K562 (cell line): ENCODE measurements around the gene ZFYVE28. TPM values are rescaled to one million over a fixed set of nuclear protein-coding genes. Genes with fewer than 3 reads are reported as not detected.

Experiments
- ATAC-seq: fragments of 200-7000 bp; cut with Tn5 transposase; 3 replicates; pipeline ENCODE4 v1.9.1; 2020; ENCODE audit warnings: moderate library complexity
- BruUV-seq: library from RNA; stranded (reverse); fragments of 400-500 nt; replicated peaks from 2 replicates; lab custom pipeline; 2021; lab: Mats Ljungman, UMichigan
- CTCF ChIA-PET: fragments of 300-600 bp; formaldehyde crosslinking; extraction: SDS; loops from one replicate; lab custom pipeline; 2021; ENCODE audit warnings: low intra/inter-chr PET ratio; lab: Yijun Ruan, JAX
- POLR2A ChIA-PET: fragments of 300-600, 350-650 bp; sonication (Branson Sonifier 250); formaldehyde crosslinking; extraction: SDS; loops from one replicate; lab custom pipeline; 2021; ENCODE audit warnings: antibody characterized with exemption, inconsistent platforms; lab: Yijun Ruan, JAX
- DNase-seq, 4 experiments: peaks; one replicate each; pipeline versions ENCODE4 v3.0.0 to v3.0.0-alpha.2; 2011 to 2018; ENCODE audit warnings: low spot score in 3 of 4, mixed read lengths in 3 of 4; ENCODE audit errors: extremely low read depth in 1 of 4
- FAIRE-seq: peaks from 2 replicates; lab custom pipeline; 2011; peaks lifted over from hg19 to GRCh38; lab: Jason Lieb, UNC
- H2AFZ ChIP-seq: 2 replicates; pipeline ENCODE4 v1.6.0; 2011; ENCODE audit warnings: low read depth, low read length, control low read depth, inconsistent platforms
- H3K27ac ChIP-seq: fragments of 200-600 bp; 3 replicates; pipeline ENCODE4 v1.8.0; 2011; ENCODE audit warnings: low read depth, mild to moderate bottlenecking, control low read depth, inconsistent platforms, low read length, moderate library complexity, mixed read lengths; ENCODE audit errors: extremely low read depth
- H3K27me3 ChIP-seq, 2 experiments: fragments of 300-600 bp in 1 of 2; 2 replicates in 1 of 2; 3 replicates in 1 of 2; pipeline versions ENCODE4 v1.6.0 to v1.8.0; 2011; ENCODE audit warnings: inconsistent platforms in 2 of 2, low read length in 2 of 2, mild to moderate bottlenecking in 1 of 2, mixed read lengths in 1 of 2, moderate library complexity in 1 of 2; ENCODE audit not compliant: control insufficient read depth in 2 of 2, insufficient read depth in 2 of 2
- H3K36me3 ChIP-seq: fragments of 300-600 bp; 3 replicates; pipeline ENCODE4 v1.8.0; 2011; ENCODE audit warnings: mild to moderate bottlenecking, low read length, inconsistent platforms; ENCODE audit not compliant: control insufficient read depth, insufficient read depth
- H3K4me1 ChIP-seq, 2 experiments: fragments of 200-600 bp in 1 of 2; replicated peaks in 1 of 2; 2 replicates in 1 of 2; 3 replicates in 1 of 2; pipeline versions ENCODE4 v1.5.1 to v1.8.0; 2011; ENCODE audit warnings: inconsistent platforms in 2 of 2, low read length in 2 of 2, mild to moderate bottlenecking in 1 of 2, mixed read lengths in 1 of 2, moderate library complexity in 1 of 2; ENCODE audit not compliant: control insufficient read depth in 2 of 2, insufficient read depth in 2 of 2
- H3K4me2 ChIP-seq: 2 replicates; pipeline ENCODE4 v1.6.1; 2011; ENCODE audit warnings: low read length, control low read depth, inconsistent platforms, mixed read lengths; ENCODE audit not compliant: insufficient read depth
- H3K4me3 ChIP-seq: fragments of 200-600 bp; sonication (generic), shearing (Covaris generic); 2 replicates; pipeline ENCODE4 v1.5.1; 2016; ENCODE audit warnings: control low read depth, inconsistent platforms
- H3K79me2 ChIP-seq: fragments of 200-600 bp; 3 replicates; pipeline ENCODE4 v1.8.0; 2011; ENCODE audit warnings: low read length, inconsistent platforms; ENCODE audit not compliant: control insufficient read depth, insufficient read depth
- H3K9ac ChIP-seq, 2 experiments: 2 replicates each; pipeline versions ENCODE4 v1.6.0 to v1.6.1; 2011; ENCODE audit warnings: low read depth in 2 of 2, low read length in 2 of 2, control low read depth in 1 of 2, inconsistent platforms in 1 of 2, mild to moderate bottlenecking in 1 of 2, mixed read lengths in 1 of 2; ENCODE audit not compliant: insufficient read depth in 1 of 2
- H3K9me1 ChIP-seq: one replicate; pipeline ENCODE4 v1.6.0; 2011; ENCODE audit warnings: inconsistent platforms, mild to moderate bottlenecking, low read length, moderate library complexity; ENCODE audit not compliant: control insufficient read depth, insufficient read depth
- H3K9me3 ChIP-seq: replicated peaks from 2 replicates; pipeline ENCODE4 v1.5.1; 2011; ENCODE audit warnings: low read depth, low read length, inconsistent platforms; ENCODE audit not compliant: control insufficient read depth, insufficient read depth
- H4K20me1 ChIP-seq: replicated peaks from 2 replicates; pipeline ENCODE4 v1.6.1; 2011; ENCODE audit warnings: low read length, inconsistent platforms, mixed read lengths; ENCODE audit not compliant: control insufficient read depth, insufficient read depth
- DMBX1 ChIP-seq: fragments of 250-450 bp; sonication (Bioruptor Pico); IDR thresholded peaks from 2 replicates; pipeline ENCODE4 v1.8.0; 2022; ENCODE audit warnings: inconsistent platforms, mild to moderate bottlenecking, moderate library complexity, borderline replicate concordance
- DNMT1 ChIP-seq: fragments of 450-650 bp; IDR thresholded peaks from 2 replicates; pipeline ENCODE4 v1.6.1; 2016; ENCODE audit warnings: antibody characterized with exemption, mild to moderate bottlenecking
- FUS ChIP-seq: fragments of 200-400 bp; formaldehyde crosslinking; optimal IDR thresholded peaks from 2 replicates; pipeline ENCODE3; 2017; ENCODE audit warnings: low read depth, low read length
- HCFC1 ChIP-seq: IDR thresholded peaks from 2 replicates; pipeline ENCODE4 v1.6.1; 2012; ENCODE audit warnings: low read depth, low read length, improper control_type of control experiment
- KDM2B ChIP-seq: fragments of 250-450 bp; sonication (Bioruptor Pico); IDR thresholded peaks from 2 replicates; pipeline ENCODE4 v1.8.0; 2021; ENCODE audit warnings: mild to moderate bottlenecking, moderate library complexity
- MEF2D ChIP-seq: conservative IDR thresholded peaks from 2 replicates; pipeline ENCODE4 v1.6.1; 2016; ENCODE audit warnings: low read depth, missing genetic modification characterization, missing compliant biosample characterization
- NBN ChIP-seq: fragments of 450-650 bp; IDR thresholded peaks from 2 replicates; pipeline ENCODE4 v1.6.1; 2016; ENCODE audit warnings: low read depth, mild to moderate bottlenecking
- SRF ChIP-seq, 2 experiments: fragments of 250-450, 450-650 bp in 1 of 2; sonication (Bioruptor Pico) in 1 of 2; sonication (generic) in 1 of 2; formaldehyde crosslinking; IDR thresholded peaks; 2 replicates each; pipeline versions ENCODE4 v1.5.0 to v1.5.1; 2020 to 2022; ENCODE audit warnings: mild to moderate bottlenecking in 1 of 2, missing genetic modification reagents in 1 of 2
- TRIM24 ChIP-seq, 2 experiments: fragments of 450-650 bp; IDR thresholded peaks; 2 replicates each; pipeline ENCODE4 v1.6.1; 2016
- ZNF253 ChIP-seq: fragments of 250-450 bp; sonication (Bioruptor Pico); conservative IDR thresholded peaks from 2 replicates; pipeline ENCODE4 v1.6.1; 2021; ENCODE audit warnings: mild to moderate bottlenecking
- ZNF668 ChIP-seq: fragments of 250-450 bp; sonication (Bioruptor Pico); IDR thresholded peaks from 2 replicates; pipeline ENCODE4 v1.8.0; 2022; ENCODE audit warnings: mild to moderate bottlenecking, inconsistent platforms
- WGBS: fragments of 100-300 bp; shearing (Covaris generic); methylation state at CpG from one replicate; pipeline ENCODE4 v1.1.6; 2016; ENCODE audit warnings: low coverage, mixed read lengths; ENCODE audit not compliant: insufficient coverage; ENCODE audit errors: missing lambda C conversion rate; 5-methylcytosine and 5-hydroxymethylcytosine counted together
- in situ Hi-C: fragments of 300-500 bp; cut with MboI; formaldehyde crosslinking; loops from 4 replicates; pipeline ENCODE4 v1.15.0; 2018; ENCODE audit warnings: inconsistent platforms, mixed read lengths
- intact Hi-C: fragments of 100-400 bp; cut with micrococcal nuclease; formaldehyde crosslinking; loops from 2 replicates; pipeline ENCODE4 v1.14.2; 2022
- polyA plus RNA-seq, 8 experiments: library from polyadenylated mRNA; depleted of rRNA in 4 of 8; stranded (reverse) in 5 of 8; unstranded in 3 of 8; fragments of >200 nt; fragmentation: Nextera tagmentation in 2 of 8; fragmentation: Illumina TruSeq in 1 of 8; extraction: Ambion mirVana in 2 of 8; extraction: Trizol in 1 of 8; gene quantifications; 2 replicates each; pipeline versions ENCODE4 v1.2.1 to v1.2.3, GENCODE V29; 2011 to 2014; ENCODE audit warnings: inconsistent platforms in 1 of 8, missing spikeins in 1 of 8
- total RNA-seq, 7 experiments: library from RNA; depleted of rRNA in 6 of 7; stranded (reverse); fragments of >200 nt in 6 of 7; fragmentation: Illumina TruSeq in 2 of 7; extraction: Trizol in 2 of 7; gene quantifications; 2 replicates each; pipeline versions ENCODE4 v1.2.1 to v1.2.3, GENCODE V29; 2011 to 2021; ENCODE audit warnings: low replicate concordance in 1 of 7
- TF ChIP-seq, protein P1 (sequence below): fragments of 450-650 bp; IDR thresholded peaks from 2 replicates; pipeline ENCODE4 v1.6.1; 2016; ENCODE audit warnings: low read depth
- TF ChIP-seq, protein P2 (sequence below): fragments of 450-650 bp; IDR thresholded peaks from 2 replicates; pipeline ENCODE4 v1.6.1; 2018; ENCODE audit not compliant: partially characterized antibody

Gene ZFYVE28
- total and polyA plus RNA-seq, 9 of the 15 experiments (the other 6 are each of a cell fraction or from before 2014, with no cell fraction given) = 1.3 to 24.8 (median 8.9) TPM

DNA sequence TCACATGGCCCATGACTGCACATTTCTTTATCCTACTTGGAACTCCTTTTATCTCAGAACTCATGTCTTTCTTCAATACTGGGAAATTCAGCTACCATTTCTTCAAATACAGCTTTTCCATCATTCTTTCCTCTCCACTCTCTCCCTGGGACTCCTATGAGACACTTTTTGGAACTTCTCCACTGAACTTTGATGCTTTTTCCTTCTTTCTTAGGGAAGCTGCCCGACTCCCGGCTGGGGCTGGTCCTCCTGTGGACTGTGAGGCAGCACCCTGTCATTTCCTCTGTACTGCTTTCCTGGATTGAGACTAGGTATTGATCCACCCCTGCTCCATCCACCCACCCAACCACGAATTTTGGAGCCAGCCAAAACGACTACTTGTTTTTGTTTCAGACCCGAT is 40.0 kb downstream of the ZFYVE28 start:
- H4K20me1 ChIP-seq = no peaks in the 10 kb centered on the region
- peaks cover 20 to 33% of the 10 kb centered on the region in 2 experiments for H3K4me1 ChIP-seq
- ATAC-seq = no peak
- in situ Hi-C loops (no loop called here), intact Hi-C loops (no loop called here)
- no TSS peak for BruUV-seq
- peak overlapping the region; percentile 43; the same call in 1 of the 3 replicates for H3K27ac ChIP-seq
- H3K4me2 ChIP-seq = no peak overlapping the region
- peaks cover 2% of the 10 kb centered on the region for H3K9me1 ChIP-seq
- DNase-seq = no peak
- H3K9ac ChIP-seq = no peak overlapping the region
- peaks cover 9% of the 10 kb centered on the region; the same call in 2 of the 3 replicates for H3K36me3 ChIP-seq
- POLR2A ChIA-PET = interaction anchor here (0.6 kb wide), 1 partner anchor 141 kb away, joined by 3 read pairs; no protein-coding TSS in a partner anchor
- peaks cover 5% of the 10 kb centered on the region for H3K9me3 ChIP-seq
- no peak overlapping the region for H3K4me3 ChIP-seq
- CTCF ChIA-PET = no interaction called here
- H2AFZ ChIP-seq = no peak overlapping the region
- FAIRE-seq = no peak
- WGBS = 58% methylated on average over 5 of the region's 5 CpGs
- peaks cover 28% of the 10 kb centered on the region for H3K79me2 ChIP-seq
- no peaks in the 10 kb centered on the region for H3K27me3 ChIP-seq
- TF ChIP-seq KDM2B (no peak), MEF2D (tag) (no peak), NBN (no peak), ZNF253 (CRISPR knock-in tag) (no peak), TRIM24 (IDR thresholded peaks at IDR 0.05) (no peak), DMBX1 (CRISPR knock-in tag) (no peak), ZNF668 (CRISPR knock-in tag) (no peak), HCFC1 (no peak), SRF (CRISPR knock-in tag; IDR thresholded peaks at IDR 0.05) (no peak), FUS (no peak), DNMT1 (no peak)
- TF ChIP-seq, protein P1, sequence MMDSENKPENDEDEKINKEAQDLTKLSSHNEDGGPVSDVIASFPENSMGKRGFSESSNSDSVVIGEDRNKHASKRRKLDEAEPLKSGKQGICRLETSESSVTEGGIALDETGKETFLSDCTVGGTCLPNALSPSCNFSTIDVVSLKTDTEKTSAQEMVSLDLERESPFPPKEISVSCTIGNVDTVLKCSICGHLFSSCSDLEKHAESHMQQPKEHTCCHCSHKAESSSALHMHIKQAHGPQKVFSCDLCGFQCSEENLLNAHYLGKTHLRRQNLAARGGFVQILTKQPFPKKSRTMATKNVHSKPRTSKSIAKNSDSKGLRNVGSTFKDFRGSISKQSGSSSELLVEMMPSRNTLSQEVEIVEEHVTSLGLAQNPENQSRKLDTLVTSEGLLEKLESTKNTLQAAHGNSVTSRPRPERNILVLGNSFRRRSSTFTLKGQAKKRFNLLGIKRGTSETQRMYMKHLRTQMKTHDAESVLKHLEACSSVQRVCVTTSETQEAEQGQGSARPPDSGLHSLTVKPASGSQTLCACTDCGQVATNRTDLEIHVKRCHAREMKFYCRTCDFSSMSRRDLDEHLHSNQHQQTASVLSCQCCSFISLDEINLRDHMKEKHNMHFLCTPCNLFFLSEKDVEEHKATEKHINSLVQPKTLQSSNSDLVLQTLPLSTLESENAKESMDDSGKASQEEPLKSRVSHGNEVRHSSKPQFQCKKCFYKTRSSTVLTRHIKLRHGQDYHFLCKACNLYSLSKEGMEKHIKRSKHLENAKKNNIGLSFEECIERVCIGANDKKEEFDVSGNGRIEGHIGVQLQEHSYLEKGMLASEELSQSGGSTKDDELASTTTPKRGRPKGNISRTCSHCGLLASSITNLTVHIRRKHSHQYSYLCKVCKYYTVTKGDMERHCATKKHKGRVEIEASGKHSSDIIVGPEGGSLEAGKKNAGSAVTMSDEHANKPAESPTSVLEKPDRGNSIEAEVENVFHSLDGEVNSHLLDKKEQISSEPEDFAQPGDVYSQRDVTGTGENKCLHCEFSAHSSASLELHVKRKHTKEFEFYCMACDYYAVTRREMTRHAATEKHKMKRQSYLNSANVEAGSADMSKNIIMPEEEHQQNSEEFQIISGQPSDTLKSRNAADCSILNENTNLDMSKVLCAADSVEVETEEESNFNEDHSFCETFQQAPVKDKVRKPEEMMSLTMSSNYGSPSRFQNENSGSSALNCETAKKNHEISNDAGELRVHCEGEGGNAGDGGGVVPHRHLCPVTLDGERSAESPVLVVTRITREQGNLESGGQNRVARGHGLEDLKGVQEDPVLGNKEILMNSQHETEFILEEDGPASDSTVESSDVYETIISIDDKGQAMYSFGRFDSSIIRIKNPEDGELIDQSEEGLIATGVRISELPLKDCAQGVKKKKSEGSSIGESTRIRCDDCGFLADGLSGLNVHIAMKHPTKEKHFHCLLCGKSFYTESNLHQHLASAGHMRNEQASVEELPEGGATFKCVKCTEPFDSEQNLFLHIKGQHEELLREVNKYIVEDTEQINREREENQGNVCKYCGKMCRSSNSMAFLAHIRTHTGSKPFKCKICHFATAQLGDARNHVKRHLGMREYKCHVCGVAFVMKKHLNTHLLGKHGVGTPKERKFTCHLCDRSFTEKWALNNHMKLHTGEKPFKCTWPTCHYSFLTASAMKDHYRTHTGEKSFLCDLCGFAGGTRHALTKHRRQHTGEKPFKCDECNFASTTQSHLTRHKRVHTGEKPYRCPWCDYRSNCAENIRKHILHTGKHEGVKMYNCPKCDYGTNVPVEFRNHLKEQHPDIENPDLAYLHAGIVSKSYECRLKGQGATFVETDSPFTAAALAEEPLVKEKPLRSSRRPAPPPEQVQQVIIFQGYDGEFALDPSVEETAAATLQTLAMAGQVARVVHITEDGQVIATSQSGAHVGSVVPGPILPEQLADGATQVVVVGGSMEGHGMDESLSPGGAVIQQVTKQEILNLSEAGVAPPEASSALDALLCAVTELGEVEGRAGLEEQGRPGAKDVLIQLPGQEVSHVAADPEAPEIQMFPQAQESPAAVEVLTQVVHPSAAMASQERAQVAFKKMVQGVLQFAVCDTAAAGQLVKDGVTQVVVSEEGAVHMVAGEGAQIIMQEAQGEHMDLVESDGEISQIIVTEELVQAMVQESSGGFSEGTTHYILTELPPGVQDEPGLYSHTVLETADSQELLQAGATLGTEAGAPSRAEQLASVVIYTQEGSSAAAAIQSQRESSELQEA = no peak
- TF ChIP-seq, protein P2, sequence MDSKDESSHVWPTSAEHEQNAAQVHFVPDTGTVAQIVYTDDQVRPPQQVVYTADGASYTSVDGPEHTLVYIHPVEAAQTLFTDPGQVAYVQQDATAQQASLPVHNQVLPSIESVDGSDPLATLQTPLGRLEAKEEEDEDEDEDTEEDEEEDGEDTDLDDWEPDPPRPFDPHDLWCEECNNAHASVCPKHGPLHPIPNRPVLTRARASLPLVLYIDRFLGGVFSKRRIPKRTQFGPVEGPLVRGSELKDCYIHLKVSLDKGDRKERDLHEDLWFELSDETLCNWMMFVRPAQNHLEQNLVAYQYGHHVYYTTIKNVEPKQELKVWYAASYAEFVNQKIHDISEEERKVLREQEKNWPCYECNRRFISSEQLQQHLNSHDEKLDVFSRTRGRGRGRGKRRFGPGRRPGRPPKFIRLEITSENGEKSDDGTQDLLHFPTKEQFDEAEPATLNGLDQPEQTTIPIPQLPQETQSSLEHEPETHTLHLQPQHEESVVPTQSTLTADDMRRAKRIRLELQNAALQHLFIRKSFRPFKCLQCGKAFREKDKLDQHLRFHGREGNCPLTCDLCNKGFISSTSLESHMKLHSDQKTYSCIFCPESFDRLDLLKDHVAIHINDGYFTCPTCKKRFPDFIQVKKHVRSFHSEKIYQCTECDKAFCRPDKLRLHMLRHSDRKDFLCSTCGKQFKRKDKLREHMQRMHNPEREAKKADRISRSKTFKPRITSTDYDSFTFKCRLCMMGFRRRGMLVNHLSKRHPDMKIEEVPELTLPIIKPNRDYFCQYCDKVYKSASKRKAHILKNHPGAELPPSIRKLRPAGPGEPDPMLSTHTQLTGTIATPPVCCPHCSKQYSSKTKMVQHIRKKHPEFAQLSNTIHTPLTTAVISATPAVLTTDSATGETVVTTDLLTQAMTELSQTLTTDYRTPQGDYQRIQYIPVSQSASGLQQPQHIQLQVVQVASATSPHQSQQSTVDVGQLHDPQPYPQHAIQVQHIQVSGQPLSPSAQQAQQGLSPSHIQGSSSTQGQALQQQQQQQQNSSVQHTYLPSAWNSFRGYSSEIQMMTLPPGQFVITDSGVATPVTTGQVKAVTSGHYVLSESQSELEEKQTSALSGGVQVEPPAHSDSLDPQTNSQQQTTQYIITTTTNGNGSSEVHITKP = no peak
